DMS153 (cell line): ENCODE results near the gene NELL1.
A peak's percentile ranks its signal among the peaks of the same experiment; 100 is the strongest.

Experiments
- DNase-seq: peaks from one replicate; lab custom pipeline; 2025; lab: John Stamatoyannopoulos, UW

The NELL1 gene

DNA sequence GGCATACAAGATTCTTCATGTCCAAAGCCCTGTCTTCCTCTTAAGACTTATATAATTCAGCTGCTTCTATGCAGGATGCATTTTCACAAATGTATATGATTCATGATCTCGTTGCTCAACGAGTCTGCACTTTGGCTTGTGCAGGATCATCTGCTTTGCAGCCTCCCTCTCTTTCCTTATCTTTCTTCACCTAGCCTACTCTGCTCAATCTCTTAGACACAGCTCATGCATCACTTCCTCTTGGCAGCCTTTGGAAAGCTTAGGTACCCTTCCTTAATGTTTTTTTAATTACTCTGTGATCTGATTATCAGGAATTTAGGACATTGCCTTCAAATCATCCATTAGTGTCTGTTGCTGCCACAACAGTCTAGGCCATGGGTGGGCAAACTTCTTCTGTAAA lies 673.8 kb downstream of the NELL1 start:
- no peak for DNase-seq

DNA sequence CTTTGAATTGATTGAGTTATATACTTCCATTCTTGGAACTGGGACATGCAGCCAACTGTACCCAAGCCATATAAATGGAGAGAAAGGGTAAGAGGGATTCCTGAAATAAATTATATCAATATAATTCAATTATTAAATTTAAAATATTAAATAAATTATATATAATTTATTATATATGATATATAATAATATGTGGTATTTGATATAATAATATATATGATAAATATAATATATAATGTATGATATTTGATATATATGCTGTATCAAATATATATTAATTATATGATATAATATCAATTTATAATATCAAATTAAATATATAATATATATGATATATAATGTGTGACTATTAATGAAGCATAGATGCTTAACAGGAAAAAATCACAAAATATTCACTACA lies 677.0 kb downstream of the NELL1 start:
- no peak for DNase-seq

DNA sequence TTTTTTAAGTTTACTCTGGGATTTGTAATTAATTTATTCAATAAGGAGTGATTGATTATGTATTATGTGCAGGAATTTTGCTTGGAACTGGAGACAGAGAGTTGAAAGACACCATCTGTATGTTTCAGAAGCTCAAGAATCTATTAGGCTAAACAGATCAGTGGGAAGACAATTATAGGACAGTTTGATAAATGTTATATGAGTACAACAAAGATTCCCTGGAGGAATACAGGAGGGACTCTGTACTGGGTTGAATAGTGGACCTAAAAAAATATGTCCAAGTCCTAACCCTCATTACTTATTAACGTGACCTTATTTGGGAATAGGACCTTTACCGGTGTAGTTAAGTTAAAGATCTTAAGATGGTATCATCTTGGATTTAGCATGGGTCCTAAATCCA lies 681.2 kb downstream of the NELL1 start:
- no peak for DNase-seq

DNA sequence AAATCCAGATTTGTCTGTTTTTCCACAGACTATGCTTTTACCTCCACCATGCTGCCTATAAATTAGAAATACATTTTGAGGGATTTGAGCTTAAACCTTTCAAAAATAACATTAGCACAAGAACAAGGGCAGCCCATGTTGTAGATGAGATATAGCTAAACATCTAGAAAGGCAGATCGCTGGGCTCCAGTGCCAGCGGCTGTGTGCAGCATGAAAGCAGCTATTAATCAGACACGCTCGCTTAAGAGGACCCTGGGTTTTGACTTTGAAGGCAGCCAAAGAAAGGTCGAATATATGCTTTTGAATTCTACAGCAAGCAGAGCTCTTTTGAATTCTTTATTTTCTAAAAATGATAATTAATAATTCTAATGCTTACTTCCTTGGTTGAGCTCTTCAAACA lies 684.0 kb downstream of the NELL1 start:
- no peak for DNase-seq

DNA sequence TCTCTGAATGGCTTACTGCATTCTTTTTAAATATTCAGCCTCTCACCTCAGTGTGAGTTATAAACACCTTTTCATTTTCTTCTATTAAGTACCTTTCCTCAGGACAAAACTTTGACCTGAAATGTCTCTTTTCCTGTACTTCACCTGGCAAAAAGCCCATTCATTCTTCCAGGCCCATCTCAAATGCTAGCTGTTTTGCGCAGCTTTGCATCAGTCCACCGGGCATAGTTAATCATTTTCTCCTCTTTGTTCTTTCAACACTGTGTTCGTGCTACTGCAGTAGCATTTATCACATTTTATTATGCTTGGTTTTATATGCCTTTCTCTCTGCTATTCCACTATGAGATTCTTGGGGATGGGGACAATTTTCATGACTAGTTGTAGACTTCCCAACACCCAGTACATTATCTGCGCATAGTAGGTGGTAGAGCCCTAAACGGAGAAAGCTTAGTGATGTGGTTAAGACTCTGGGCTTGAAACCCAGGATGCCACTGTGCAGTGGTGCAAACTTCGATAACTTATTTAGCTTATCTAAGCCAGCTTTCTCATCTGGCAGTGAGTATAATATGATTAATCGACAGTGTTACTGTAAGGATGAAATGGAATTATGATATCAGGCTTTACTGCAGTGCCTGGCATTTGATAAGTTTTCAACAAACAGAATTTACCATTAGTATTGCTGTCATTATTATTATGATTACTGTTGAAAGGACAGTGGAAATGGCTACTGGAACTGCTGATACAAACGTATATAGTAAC lies 695.7 kb downstream of the NELL1 start:
- DNase-seq = no peak

DNA sequence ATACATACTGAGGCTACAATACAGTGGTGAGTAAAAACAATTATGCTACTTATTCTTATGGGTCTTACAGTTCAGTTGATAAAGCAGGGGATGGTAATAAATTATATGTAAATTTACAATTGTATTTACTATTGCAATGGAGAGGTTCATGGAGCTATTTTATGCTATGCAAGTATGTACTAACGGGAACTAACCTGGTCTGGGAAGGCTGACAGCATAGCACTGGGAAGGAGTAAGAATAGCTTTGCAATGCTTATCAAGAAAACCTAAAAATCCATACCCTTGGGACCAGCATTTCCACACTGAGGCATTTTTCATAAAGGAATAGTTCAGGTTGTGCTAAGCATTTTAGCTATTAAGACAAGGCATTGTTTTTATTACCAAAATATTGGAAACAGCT lies 700.6 kb downstream of the NELL1 start:
- no peak for DNase-seq

DNA sequence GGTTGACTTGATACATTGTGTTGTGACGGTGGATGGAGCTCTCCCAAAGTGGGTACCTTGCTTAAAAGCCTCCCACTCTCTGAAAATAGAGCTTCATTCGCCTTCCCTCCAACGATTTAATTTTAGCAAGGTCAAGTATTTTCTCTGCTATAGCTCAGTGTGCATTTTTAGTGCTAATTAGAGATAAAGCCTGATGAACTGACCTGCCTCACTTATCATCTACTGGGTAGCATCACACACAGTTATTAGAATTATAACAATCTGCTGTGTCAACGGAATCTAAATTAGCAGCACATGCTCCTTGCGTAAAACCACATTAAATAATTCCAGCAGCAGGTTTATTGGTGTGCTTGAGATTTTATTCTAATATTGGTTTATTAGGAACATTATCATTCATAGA lies 701.7 kb downstream of the NELL1 start:
- DNase-seq = no peak

DNA sequence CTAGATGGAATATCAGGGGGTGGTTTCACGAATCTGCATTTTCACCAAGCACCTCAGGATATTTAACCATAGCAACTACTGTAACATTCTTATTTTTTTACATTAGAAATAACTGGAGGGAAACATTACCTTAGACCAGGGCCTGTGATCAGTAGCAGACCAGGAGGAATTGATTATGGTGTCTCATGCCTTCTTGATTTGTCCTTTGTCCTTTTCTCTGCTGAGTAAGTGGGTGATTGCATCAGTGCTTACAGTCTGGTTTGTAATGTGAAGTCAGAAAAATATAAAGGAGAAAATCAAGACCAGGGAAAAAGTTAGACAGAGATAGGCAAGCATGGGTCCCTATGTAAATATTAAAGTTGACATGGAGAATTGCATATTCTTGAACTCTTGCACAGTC lies 703.3 kb downstream of the NELL1 start:
- DNase-seq = no peak

DNA sequence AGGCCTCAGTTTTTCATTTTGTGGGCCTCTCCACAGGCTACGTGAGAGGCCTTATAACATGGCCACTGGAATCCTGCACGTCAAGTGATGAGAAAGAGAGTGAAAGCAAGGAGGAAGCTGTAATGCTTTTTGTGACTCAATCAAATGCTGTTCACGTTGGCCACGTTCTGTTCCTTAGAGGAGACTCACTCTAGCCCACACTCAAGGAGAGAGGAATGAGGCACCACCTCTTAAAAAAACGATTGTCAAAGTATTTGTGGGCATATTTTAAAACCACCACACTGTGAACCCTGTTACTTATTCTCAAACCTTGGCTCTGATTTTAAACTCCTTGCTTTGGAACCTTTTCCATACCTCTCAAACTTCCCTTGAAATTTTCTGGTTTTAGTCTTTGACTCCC lies 705.0 kb downstream of the NELL1 start:
- DNase-seq = no peak

DNA sequence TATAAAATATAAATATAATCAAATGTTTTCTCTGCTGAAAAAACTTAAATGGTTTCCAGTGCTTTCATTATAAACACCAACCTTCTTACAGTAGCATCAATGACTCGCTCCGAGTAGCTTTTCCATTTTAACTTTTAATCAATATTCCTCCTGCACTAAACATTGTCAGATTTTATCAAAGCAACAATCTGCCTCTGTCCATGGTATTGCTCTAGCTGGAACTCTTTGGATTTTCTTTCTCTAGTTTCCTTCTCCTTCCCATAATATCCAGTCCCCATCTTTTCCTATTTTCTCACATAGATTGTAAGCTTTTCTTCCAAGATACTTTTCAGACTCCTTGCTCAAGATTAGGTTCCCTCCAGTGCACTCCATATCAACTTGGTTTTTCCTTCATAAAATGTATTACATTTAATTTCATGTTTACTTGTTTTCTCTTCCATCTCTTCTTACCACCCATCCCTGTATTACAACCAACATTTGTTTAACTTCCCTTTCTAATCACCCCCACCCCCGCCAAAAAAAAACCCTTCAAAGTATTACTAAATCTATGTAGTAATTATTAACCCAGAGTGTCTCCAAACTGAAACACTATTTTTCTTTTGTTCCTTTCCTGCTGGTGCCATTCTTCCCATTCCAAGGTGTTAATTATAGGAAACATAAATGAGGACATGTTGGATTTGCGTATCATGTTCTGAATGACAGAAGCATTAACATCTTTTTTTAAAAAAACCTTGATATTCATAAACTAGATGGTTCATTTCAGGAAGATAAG lies 716.5 kb downstream of the NELL1 start:
- DNase-seq = no peak

DNA sequence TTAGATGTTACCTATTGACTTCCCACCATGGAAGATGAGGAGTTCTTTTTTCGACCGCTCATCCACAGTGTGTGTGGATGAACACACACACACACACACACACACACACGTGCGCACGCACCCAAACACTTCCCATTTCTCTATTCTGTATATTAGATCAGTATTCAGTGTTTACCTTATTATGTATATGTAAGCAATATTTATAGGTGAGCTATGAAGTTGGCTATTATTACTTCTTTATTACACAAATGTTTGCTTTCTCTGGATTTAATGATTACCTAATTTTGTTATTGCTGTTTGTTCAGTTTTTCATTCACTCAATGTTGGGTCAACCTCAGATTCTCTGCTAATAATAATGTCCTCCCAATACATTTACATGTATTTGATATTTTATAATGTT lies 721.0 kb downstream of the NELL1 start:
- DNase-seq = no peak

DNA sequence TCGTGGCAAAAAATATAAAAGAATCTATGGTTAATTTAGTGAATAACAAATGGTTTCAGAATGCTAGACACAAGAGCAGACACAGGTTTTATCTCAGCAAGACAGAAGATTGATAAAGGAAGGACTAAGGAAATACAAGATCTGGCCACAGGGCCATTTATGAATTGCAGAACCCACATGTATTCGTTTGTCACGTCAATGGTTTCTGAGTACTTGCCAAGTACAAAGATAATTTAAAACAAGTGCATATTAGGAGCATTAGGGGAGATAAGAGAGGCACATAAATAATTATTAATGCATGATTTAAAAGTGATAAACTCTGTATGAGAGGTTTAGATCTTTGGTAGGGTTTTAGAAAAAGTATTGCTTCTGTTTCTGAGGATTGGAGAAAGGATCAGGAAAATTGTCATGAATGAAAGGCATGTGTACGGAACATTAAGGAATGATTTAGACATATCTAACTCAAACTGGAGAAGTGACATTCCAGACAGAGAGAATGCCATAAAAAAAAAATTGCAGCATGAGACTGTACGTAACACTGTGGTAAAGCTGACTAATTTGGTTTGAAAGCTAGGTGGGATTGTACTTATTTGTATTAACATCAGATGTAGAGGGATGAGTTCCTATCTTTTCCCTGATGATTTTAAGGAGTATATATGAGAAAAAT lies 727.1 kb downstream of the NELL1 start:
- DNase-seq = no peak

DNA sequence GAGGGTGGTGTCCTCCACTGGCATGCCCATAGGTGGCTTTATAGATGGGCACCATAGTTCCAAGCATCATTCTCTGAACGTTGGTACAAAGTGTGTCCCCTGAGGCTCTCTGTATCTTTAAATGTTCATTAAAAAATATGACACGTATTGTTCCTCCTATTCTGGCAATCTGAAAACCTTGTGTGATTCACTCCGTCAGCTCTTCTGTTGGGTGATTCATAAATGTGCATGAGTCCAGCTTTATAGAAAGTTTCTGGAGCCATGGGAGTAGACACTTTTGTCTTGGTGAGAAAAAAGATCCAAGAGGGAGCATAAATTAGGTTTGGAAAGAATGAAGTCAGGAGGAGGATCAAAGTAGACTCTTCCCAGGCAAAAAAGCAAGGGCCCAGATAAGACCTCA lies 728.8 kb downstream of the NELL1 start:
- DNase-seq = no peak

DNA sequence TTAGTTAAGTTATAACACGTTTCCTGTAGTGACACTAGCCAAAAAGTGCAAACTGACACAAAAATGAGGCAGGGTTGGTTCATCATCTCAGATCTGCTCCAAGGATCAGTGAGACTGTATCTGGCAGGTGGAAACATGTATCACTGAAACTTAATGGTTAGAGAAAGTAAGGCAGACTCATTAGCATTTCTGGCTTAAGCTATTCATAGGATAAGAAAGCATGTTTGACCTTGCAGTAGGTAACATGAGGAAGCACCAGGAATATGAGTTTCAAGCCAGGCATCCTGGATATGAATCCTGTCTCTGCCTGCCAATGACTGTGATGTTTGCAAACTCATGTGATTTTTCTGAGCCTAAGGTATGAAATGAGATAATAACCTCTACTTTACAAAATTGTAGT lies 732.1 kb downstream of the NELL1 start:
- no peak for DNase-seq

DNA sequence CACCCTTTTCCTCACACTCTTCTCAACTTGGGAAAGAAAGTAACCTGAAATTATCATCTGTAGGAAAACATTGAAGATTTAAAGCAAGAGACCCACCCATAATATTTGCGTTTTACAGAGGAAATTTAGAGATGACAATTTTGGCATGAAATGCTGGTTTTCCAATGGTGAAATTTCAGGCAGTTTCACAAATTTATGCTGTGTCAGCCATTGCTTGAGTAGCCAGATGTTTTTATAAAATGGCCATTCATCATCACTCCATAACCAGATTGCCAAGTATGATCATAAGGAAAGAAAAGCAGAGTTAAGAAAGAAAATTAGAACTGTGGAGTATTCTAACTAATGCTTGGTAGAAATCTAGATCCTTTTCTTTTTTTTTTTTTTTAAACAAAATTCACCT lies 732.9 kb downstream of the NELL1 start:
- no peak for DNase-seq

DNA sequence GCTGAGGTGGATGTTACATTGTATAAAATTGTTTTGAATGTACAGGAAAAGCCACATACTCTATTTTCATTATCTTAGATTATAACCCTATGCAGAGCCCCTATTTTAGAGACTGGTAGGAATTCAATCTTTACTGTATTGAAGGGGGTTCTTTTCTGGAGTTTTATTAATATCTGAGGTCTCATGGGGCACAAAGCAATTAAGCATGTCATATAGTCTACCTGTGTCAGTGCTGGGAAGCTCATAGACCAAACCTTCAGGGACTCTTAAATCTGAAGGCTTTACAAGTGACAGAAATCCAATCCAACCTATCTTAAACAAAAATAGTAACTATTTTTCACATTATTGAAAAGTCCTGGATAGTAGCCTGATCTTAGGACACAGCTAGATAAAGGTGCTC lies 733.7 kb downstream of the NELL1 start:
- no peak for DNase-seq

DNA sequence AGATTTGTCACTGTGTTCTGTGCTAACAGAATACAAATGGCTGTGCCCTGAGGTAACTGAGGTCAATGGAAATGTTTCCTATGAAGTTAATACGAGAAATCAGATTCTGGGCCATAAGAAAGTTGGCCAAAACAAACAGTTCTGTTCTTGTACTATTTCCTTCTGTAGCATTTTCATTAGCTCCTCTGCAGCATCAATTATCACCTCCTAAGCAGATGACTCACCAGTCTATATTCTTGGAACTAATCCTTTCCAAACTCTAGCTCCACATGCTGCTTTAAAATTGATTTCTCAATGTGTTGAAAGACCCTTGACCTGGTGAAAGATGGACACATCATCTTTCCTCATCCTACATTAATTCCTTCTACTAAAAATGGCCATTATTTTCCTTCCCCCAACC lies 736.0 kb downstream of the NELL1 start:
- no peak for DNase-seq

DNA sequence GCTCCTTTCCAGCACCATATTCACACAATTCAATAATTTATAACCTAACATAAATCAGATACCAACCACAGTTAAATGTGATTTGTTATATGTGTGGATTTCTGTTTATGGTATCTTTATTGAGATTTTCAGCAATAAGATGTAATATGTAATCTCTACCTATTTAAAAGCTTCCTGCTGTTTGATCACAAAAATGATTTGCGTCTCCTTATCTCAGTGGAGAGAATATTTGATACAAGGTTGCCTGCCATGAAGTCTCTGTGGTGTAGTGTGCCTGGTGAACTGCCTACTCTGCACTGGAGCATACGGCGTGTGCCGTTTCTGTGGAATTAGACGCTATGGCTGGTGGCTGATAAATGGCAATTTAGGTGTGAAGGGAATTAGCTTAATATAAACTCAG lies 741.1 kb downstream of the NELL1 start:
- no peak for DNase-seq

DNA sequence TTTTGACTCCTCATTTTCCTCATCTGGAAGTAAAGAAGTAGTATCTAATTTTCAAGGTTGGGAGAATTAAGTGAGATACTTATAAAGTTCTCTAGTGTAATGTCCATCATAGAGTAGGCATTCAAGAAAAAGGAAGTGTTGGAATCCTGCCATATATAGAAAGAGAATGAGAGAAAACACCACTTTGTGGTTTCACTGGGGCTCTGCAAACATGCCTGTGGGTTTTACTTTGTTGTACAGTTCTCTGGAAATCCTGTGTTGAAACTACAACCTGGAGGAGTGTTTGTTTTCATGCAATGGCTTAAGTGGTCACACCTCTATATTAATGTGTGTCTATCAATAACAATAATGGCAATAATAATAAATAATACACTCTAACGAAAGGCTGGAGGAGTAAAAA lies 741.7 kb downstream of the NELL1 start:
- DNase-seq = peak; percentile 9

DNA sequence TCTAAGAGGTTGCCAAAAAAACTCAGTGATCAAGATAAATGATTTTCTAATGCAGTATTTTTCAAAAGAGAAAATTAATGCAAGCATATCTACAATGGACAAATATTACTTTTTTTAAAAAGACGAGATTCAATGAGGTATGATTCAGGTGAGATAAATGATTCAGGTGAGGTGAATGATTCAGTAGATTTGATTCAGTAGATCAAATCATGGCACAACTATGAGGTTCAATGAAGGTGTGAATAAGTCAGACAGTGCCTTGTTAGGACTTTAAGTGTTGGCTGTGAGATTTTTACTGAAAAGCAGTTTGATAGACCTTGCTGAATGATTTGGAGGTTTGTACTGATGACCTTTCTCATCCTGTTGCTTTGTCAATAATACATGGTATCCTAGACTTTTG lies 742.2 kb downstream of the NELL1 start:
- DNase-seq = no peak

DNA sequence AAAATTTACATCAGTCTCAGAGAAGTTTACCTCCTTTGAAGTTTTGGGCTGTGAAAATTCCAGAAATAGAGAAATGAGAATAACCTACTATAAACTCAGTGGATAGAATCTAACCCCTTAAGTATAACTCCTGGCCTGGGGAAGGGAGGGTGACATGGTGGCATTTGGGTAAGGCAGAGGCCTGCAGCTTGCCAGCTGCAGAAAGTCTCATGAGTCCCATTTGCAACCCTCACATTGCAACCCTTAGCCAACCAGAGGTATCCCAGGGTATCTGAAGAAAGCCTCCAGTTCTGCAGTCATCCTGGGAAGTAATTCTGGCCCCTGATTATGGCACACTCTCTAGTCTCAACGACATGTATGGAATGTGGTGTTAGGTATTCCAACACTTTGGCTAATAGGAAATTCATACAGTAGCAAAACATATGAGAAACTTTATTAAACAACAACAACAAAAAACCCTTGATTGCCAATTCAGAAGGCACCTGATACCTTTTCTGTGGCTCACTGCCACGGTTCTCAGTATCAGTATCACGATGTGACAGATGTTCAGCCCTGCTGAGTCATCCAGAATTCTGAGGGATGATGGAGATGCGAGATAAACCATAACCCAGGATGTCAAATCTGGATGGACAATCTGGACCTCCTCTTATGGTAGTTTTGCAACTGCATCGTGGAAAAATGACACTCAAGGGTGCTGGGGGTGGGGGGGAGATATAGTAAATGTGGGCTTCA lies 743.4 kb downstream of the NELL1 start:
- DNase-seq = no peak

DNA sequence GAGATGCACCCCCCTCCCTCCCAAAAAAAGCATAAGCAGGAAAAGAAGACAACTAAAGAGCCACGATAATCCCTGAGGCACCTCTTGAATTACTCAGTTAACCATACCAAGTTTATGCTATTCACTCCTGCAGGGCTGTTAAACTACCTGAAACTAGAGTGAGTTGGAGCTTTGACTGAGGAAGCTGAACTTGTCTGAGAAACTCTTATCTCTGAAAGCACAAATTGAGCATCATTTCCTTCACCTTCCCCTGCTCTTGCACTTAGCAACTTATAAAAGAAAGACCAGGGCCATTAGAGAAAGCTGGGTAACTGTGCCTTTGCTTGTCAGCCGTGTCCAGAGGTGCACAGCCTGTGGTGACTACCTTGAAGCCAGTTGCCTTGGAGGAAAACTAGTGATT lies 745.6 kb downstream of the NELL1 start:
- no peak for DNase-seq

DNA sequence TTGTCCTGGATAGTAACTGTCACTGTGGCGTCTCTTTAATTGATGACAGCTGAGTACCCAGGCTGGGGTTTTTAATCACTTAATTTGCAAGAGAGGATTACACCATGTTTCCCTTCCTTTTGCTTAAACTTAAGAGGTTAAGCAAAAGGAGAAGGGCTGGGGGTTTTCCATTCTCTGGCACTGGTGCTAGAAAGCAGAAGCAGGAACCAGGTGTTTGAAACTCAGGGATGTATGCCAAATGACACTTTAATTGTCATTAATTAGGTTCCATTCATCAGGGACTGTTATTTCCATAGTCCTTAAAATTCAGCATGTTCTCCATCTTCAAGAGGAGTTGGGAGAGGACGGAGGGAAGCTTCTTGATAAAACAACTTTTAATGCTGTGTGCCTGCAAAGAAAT lies 746.2 kb downstream of the NELL1 start:
- DNase-seq = no peak
